Stomach (tissue), 4 donors: ENCODE results near the gene PCMT1.

Source experiments
- EP300 ChIP-seq: sonication (generic); formaldehyde crosslinking; IDR thresholded peaks from one replicate; pipeline ENCODE4 v1.6.1; 2017; ENCODE audit warnings: antibody characterized with exemption
- POLR2A ChIP-seq, 4 donors: fragments of 450-650 bp; IDR thresholded peaks; one replicate each; pipeline ENCODE4 v1.6.1; 2016; ENCODE audit warnings: antibody characterized with exemption in 4 of 4, control low read depth in 2 of 4, mild to moderate bottlenecking in 1 of 4, moderate library complexity in 1 of 4
- TF ChIP-seq, protein P1 (sequence below), 7 experiments: fragments of 450-650 bp in 4 of 7; fragments of 200-600 bp in 3 of 7; sonication (generic) in 3 of 7; IDR thresholded peaks; one replicate each; pipeline ENCODE4 v1.5.1; 2016 to 2019; ENCODE audit warnings: antibody characterized with exemption in 7 of 7, control low read depth in 2 of 7, mild to moderate bottlenecking in 1 of 7

GRCh38 chr6:149856256-149856994 is 106.9 kb downstream of the PCMT1 start:
- TF ChIP-seq, protein P1, sequence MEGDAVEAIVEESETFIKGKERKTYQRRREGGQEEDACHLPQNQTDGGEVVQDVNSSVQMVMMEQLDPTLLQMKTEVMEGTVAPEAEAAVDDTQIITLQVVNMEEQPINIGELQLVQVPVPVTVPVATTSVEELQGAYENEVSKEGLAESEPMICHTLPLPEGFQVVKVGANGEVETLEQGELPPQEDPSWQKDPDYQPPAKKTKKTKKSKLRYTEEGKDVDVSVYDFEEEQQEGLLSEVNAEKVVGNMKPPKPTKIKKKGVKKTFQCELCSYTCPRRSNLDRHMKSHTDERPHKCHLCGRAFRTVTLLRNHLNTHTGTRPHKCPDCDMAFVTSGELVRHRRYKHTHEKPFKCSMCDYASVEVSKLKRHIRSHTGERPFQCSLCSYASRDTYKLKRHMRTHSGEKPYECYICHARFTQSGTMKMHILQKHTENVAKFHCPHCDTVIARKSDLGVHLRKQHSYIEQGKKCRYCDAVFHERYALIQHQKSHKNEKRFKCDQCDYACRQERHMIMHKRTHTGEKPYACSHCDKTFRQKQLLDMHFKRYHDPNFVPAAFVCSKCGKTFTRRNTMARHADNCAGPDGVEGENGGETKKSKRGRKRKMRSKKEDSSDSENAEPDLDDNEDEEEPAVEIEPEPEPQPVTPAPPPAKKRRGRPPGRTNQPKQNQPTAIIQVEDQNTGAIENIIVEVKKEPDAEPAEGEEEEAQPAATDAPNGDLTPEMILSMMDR (IDR thresholded peaks at IDR 0.05): no peak
- no peak for TF ChIP-seq POLR2A (IDR thresholded peaks at IDR 0.05)
- no peak for TF ChIP-seq EP300
